Thoracic aorta (tissue), 2 donors: ENCODE results near the gene PDE4DIP. TPM values are rescaled to one million over a fixed set of nuclear protein-coding genes. Genes with fewer than 3 reads are reported as not detected.
"Not testable (repeated sequence)": the region's sequence is repeated elsewhere in the genome, so short reads cannot be mapped to it uniquely, and the experiment has no call there.

Experiments used
- ATAC-seq: fragments of 150-250 bp; one replicate; pipeline ENCODE4 v1.8.0; 2017; ENCODE audit warnings: low read depth; ENCODE audit not compliant: insufficient number of reproducible peaks, low FRiP score
- DNase-seq: peaks from one replicate; pipeline ENCODE4 v3.0.0-alpha.2; 2020; ENCODE audit warnings: low spot score
- H3K27ac ChIP-seq, 2 donors: fragments of 200-600 bp; sonication (generic); 1 replicate in 1 of 2; 2 replicates in 1 of 2; pipeline ENCODE4 v1.5.1; 2016; ENCODE audit warnings: mild to moderate bottlenecking in 2 of 2, moderate library complexity in 2 of 2
- H3K27me3 ChIP-seq: fragments of 200-600 bp; sonication (generic); replicated peaks from 2 replicates; pipeline ENCODE4 v1.6.0; 2016; ENCODE audit warnings: mild to moderate bottlenecking; ENCODE audit not compliant: insufficient read depth
- H3K36me3 ChIP-seq: fragments of 200-600 bp; sonication (generic); one replicate; pipeline ENCODE4 v1.5.1; 2016
- H3K4me1 ChIP-seq, 2 donors: fragments of 200-600 bp; sonication (generic); 1 replicate in 1 of 2; 2 replicates in 1 of 2; pipeline versions ENCODE4 v1.5.1 to v1.6.0; 2016; ENCODE audit warnings: low read depth in 2 of 2, mild to moderate bottlenecking in 1 of 2; ENCODE audit not compliant: control insufficient read depth in 1 of 2
- H3K4me3 ChIP-seq: fragments of 200-600 bp; sonication (generic); 2 replicates; pipeline ENCODE4 v1.5.1; 2016; ENCODE audit warnings: mild to moderate bottlenecking
- H3K9me3 ChIP-seq: fragments of 200-600 bp; sonication (generic); 2 replicates; pipeline ENCODE4 v1.5.1; 2016
- total RNA-seq, 2 donors: library from RNA; depleted of rRNA; stranded (reverse); fragments of >200 nt; gene quantifications; one replicate each; pipeline versions ENCODE4 v1.1.0 to v1.2.3, GENCODE V29; 2016

PDE4DIP gene
- total RNA-seq, 2 donors from 2014 or later = 254 to 311 TPM

- H3K9me3 ChIP-seq, H3K27ac ChIP-seq, H3K27me3 ChIP-seq, H3K4me3 ChIP-seq, H3K36me3 ChIP-seq, H3K4me1 ChIP-seq, ATAC-seq, DNase-seq: not testable (repeated sequence)
Observed at GRCh38 chr1:148881261-148881660, 37.0 kb downstream of the PDE4DIP start.

- H3K27ac ChIP-seq, H3K4me1 ChIP-seq, H3K27me3 ChIP-seq, DNase-seq, H3K36me3 ChIP-seq, H3K9me3 ChIP-seq, H3K4me3 ChIP-seq, ATAC-seq: not testable (repeated sequence)
Observed at GRCh38 chr1:148885219-148885618, 41.0 kb downstream of the PDE4DIP start.

GRCh38 chr1:148886293-148886692, 42.1 kb downstream of the PDE4DIP start:
- not testable (repeated sequence) for H3K36me3 ChIP-seq, H3K4me3 ChIP-seq, DNase-seq, H3K27me3 ChIP-seq, H3K4me1 ChIP-seq, H3K9me3 ChIP-seq, H3K27ac ChIP-seq, ATAC-seq

GRCh38 chr1:148888597-148888996, 44.4 kb downstream of the PDE4DIP start:
- not testable (repeated sequence) for H3K27ac ChIP-seq, H3K36me3 ChIP-seq, ATAC-seq, H3K4me3 ChIP-seq, H3K27me3 ChIP-seq, H3K9me3 ChIP-seq, DNase-seq, H3K4me1 ChIP-seq

- H3K27ac ChIP-seq, H3K4me3 ChIP-seq, H3K27me3 ChIP-seq, H3K36me3 ChIP-seq, H3K9me3 ChIP-seq, H3K4me1 ChIP-seq, ATAC-seq, DNase-seq: not testable (repeated sequence)
Observed at GRCh38 chr1:148889267-148890074, 45.2 kb downstream of the PDE4DIP start.

- DNase-seq, ATAC-seq, H3K4me3 ChIP-seq, H3K4me1 ChIP-seq, H3K9me3 ChIP-seq, H3K27ac ChIP-seq, H3K36me3 ChIP-seq, H3K27me3 ChIP-seq: not testable (repeated sequence)
Observed at GRCh38 chr1:148890075-148890568, 45.9 kb downstream of the PDE4DIP start.

- H3K9me3 ChIP-seq, H3K36me3 ChIP-seq, H3K27ac ChIP-seq, H3K27me3 ChIP-seq, H3K4me1 ChIP-seq, DNase-seq, H3K4me3 ChIP-seq: not testable (repeated sequence)
- peak; percentile 66 for ATAC-seq
Observed at GRCh38 chr1:148894360-148895352, 50.4 kb downstream of the PDE4DIP start.

- not testable (repeated sequence) for H3K36me3 ChIP-seq, H3K27ac ChIP-seq, H3K4me3 ChIP-seq, H3K9me3 ChIP-seq, H3K27me3 ChIP-seq, DNase-seq, H3K4me1 ChIP-seq
- ATAC-seq = peak; percentile 75
Observed at GRCh38 chr1:148900026-148900425, 55.8 kb downstream of the PDE4DIP start.

GRCh38 chr1:148900691-148901090, 56.5 kb downstream of the PDE4DIP start:
- not testable (repeated sequence) for H3K4me1 ChIP-seq, H3K9me3 ChIP-seq, H3K36me3 ChIP-seq, DNase-seq, ATAC-seq, H3K4me3 ChIP-seq, H3K27me3 ChIP-seq
- H3K27ac ChIP-seq = peak overlapping the region in 1 of 2 donors; percentile 49

GRCh38 chr1:148901150-148901952, 57.1 kb downstream of the PDE4DIP start:
- H3K36me3 ChIP-seq, H3K4me1 ChIP-seq, H3K4me3 ChIP-seq, H3K9me3 ChIP-seq, DNase-seq, H3K27me3 ChIP-seq: not testable (repeated sequence)
- ATAC-seq = peak; percentile 90
- H3K27ac ChIP-seq = peak overlapping the region in 1 of 2 donors; percentile 59

- H3K27me3 ChIP-seq, H3K36me3 ChIP-seq, H3K4me1 ChIP-seq, H3K4me3 ChIP-seq, DNase-seq, H3K9me3 ChIP-seq, ATAC-seq: not testable (repeated sequence)
- H3K27ac ChIP-seq = peak overlapping the region in 1 of 2 donors; percentile 59
Observed at GRCh38 chr1:148901953-148902341, 57.7 kb downstream of the PDE4DIP start.
